HepG2 (cell line): ENCODE measurements around the gene TNP2. TPM values are rescaled to one million over a fixed set of nuclear protein-coding genes. Genes with fewer than 3 reads are reported as not detected.

Source experiments
- BCLAF1 ChIP-seq: fragments of 450-650 bp; IDR thresholded peaks from 2 replicates; pipeline ENCODE4 v1.6.1; 2017; ENCODE audit warnings: mild to moderate bottlenecking
- GRHL1 ChIP-seq: sonication (generic); formaldehyde crosslinking; conservative IDR thresholded peaks from 2 replicates; pipeline ENCODE4 v1.8.0; 2022; ENCODE audit warnings: missing genetic modification reagents
- HNRNPUL1 ChIP-seq: fragments of 200-400 bp; formaldehyde crosslinking; IDR thresholded peaks from 2 replicates; pipeline ENCODE4 v1.6.1; 2017; ENCODE audit warnings: low read depth, mild to moderate bottlenecking, low read length, moderate library complexity
- HOXA7 ChIP-seq: sonication (generic); formaldehyde crosslinking; IDR thresholded peaks from 2 replicates; pipeline ENCODE4 v1.8.1; 2022; ENCODE audit warnings: mild to moderate bottlenecking, missing genetic modification reagents, moderate library complexity
- MXD4 ChIP-seq: IDR thresholded peaks from 2 replicates; pipeline ENCODE4 v1.6.1; 2016; ENCODE audit warnings: mild to moderate bottlenecking, missing biosample characterization, missing genetic modification reagents
- ONECUT2 ChIP-seq: sonication (generic); formaldehyde crosslinking; IDR thresholded peaks from 2 replicates; pipeline ENCODE4 v1.4.0; 2020; ENCODE audit warnings: missing genetic modification reagents
- RELA ChIP-seq: sonication (generic); formaldehyde crosslinking; IDR thresholded peaks from 2 replicates; pipeline ENCODE4 v1.4.0; 2020; ENCODE audit warnings: missing genetic modification reagents
- THRA ChIP-seq: sonication (generic); formaldehyde crosslinking; IDR thresholded peaks from 2 replicates; pipeline ENCODE4 v1.4.0; 2020; ENCODE audit warnings: missing genetic modification reagents, borderline replicate concordance
- ZNF512 ChIP-seq: sonication (generic); formaldehyde crosslinking; IDR thresholded peaks from 2 replicates; pipeline ENCODE4 v1.4.0; 2020; ENCODE audit warnings: mild to moderate bottlenecking, missing genetic modification reagents
- ZNF569 ChIP-seq: sonication (generic); formaldehyde crosslinking; IDR thresholded peaks from 2 replicates; pipeline ENCODE4 v1.5.0; 2020; ENCODE audit warnings: mild to moderate bottlenecking, missing genetic modification reagents, moderate library complexity, borderline replicate concordance
- ZNF616 ChIP-seq: sonication (generic); formaldehyde crosslinking; IDR thresholded peaks from 2 replicates; pipeline ENCODE4 v1.5.0; 2020; ENCODE audit warnings: low read depth, mild to moderate bottlenecking, missing genetic modification reagents
- ZNF709 ChIP-seq: sonication (generic); formaldehyde crosslinking; IDR thresholded peaks from 2 replicates; pipeline ENCODE4 v1.5.0; 2020; ENCODE audit warnings: mild to moderate bottlenecking, missing genetic modification reagents
- polyA plus RNA-seq, 8 experiments: library from polyadenylated mRNA; depleted of rRNA in 3 of 8; stranded (reverse) in 7 of 8; unstranded in 1 of 8; fragments of >200 nt; fragmentation: Illumina TruSeq in 4 of 8; extraction: Trizol in 4 of 8; gene quantifications; 2 replicates each; pipeline versions ENCODE4 v1.2.1 to v1.2.3, GENCODE V29; 2011 to 2016; ENCODE audit warnings: low read depth in 4 of 8, missing spikeins in 1 of 8, mixed read lengths in 1 of 8; ENCODE audit not compliant: insufficient read depth in 1 of 8
- total RNA-seq, 5 experiments: library from RNA; depleted of rRNA; stranded (reverse); fragments of >200 nt; fragmentation: Illumina TruSeq; extraction: Trizol; gene quantifications; 2 replicates each; pipeline ENCODE4 v1.2.3, GENCODE V29; 2016; ENCODE audit warnings: low read depth in 1 of 5
- TF ChIP-seq, protein P1 (sequence below): sonication (generic); formaldehyde crosslinking; IDR thresholded peaks from 2 replicates; pipeline ENCODE4 v1.5.0; 2020; ENCODE audit warnings: mild to moderate bottlenecking, missing genetic modification reagents, borderline replicate concordance
- TF ChIP-seq, protein P2 (sequence below): fragments of 450-650 bp; IDR thresholded peaks from 2 replicates; pipeline ENCODE4 v1.6.1; 2016
- TF ChIP-seq, protein P3 (sequence below): sonication (generic); formaldehyde crosslinking; IDR thresholded peaks from 2 replicates; pipeline ENCODE4 v1.4.0; 2020; ENCODE audit warnings: mild to moderate bottlenecking, missing genetic modification reagents

TNP2 gene
- total and polyA plus RNA-seq, 2 of the 13 experiments (the other 11 are each of a cell fraction or from before 2014, with no cell fraction given), result not detected

DNA sequence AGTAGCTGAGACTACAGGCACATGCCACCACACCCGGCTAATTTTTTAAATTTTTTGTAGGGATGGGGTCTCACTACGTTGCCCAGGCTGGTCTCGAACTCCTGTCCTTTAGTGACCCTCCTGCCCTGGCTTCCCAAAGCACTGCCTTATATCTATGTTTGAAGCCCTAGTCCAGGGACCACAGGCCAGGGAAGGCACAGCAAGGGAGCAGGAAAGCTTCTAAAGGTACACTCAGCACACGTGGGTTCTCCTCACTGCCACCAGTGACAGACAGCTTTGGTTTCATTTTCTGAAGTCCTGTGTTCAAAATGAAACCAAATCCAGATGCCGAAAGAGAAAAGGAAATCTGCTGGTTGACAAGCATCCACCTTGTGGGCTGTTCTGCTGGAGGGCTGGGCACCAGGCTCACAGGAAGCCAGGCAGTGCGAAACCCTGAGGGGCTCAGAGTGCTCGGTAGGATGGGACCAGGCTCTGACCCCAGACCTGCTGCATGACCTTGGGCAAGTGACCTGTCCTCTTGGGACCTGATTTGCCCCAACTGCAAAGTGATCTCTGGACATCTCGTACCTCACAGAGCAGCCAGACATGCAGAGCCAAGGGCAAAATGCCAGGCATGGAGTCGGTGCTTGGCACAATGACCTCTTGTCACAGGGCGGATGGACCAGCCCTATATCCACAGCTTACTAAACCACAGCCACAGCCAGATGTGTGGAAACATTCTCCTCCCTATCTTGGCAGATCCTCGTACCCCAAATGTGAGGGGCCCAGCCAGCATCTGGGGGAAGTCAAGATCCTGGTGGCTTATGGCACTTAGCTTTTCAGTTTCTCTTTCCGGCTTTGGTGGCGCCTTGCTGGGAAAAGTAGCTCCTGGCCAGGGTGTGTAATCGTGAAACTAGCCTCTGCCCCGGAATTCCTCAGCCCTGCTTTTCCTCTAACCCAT lies 10.3 kb downstream of the TNP2 start (continued):
- no peak for TF ChIP-seq GRHL1 (CRISPR knock-in tag)
- TF ChIP-seq BCLAF1, result no peak
- TF ChIP-seq, protein P1, sequence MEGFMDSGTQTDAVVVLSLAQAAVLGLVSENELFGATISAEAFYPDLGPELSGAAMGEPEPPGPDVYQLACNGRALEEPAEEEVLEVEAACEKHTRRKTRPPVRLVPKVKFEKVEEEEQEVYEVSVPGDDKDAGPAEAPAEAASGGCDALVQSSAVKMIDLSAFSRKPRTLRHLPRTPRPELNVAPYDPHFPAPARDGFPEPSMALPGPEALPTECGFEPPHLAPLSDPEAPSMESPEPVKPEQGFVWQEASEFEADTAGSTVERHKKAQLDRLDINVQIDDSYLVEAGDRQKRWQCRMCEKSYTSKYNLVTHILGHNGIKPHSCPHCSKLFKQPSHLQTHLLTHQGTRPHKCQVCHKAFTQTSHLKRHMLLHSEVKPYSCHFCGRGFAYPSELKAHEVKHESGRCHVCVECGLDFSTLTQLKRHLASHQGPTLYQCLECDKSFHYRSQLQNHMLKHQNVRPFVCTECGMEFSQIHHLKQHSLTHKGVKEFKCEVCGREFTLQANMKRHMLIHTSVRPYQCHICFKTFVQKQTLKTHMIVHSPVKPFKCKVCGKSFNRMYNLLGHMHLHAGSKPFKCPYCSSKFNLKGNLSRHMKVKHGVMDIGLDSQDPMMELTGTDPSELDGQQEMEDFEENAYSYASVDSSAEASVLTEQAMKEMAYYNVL (CRISPR knock-in tag), result peak; percentile 46; the same call in 1 of the 2 replicates
- TF ChIP-seq HNRNPUL1, result no peak
- TF ChIP-seq, protein P2, sequence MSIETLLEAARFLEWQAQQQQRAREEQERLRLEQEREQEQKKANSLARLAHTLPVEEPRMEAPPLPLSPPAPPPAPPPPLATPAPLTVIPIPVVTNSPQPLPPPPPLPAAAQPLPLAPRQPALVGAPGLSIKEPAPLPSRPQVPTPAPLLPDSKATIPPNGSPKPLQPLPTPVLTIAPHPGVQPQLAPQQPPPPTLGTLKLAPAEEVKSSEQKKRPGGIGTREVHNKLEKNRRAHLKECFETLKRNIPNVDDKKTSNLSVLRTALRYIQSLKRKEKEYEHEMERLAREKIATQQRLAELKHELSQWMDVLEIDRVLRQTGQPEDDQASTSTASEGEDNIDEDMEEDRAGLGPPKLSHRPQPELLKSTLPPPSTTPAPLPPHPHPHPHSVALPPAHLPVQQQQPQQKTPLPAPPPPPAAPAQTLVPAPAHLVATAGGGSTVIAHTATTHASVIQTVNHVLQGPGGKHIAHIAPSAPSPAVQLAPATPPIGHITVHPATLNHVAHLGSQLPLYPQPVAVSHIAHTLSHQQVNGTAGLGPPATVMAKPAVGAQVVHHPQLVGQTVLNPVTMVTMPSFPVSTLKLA, result peak; percentile 69
- peak; percentile 39; the same call in 1 of the 2 replicates for TF ChIP-seq ZNF709 (CRISPR knock-in tag)
- no peak for TF ChIP-seq ZNF569 (CRISPR knock-in tag)
- 0 out of 2 replicates have a peak, but pooled peaks have one; percentile 28 for TF ChIP-seq MXD4 (CRISPR knock-in tag)
- TF ChIP-seq HOXA7, result no peak
- TF ChIP-seq ZNF512 (CRISPR knock-in tag), result no peak; the same call in 1 of the 2 replicates
- TF ChIP-seq THRA (CRISPR knock-in tag), result peak; percentile 95; the same call in 1 of the 2 replicates
- no peak for TF ChIP-seq RELA (CRISPR knock-in tag)
- no peak for TF ChIP-seq ONECUT2
- TF ChIP-seq ZNF616, result peak; percentile 36; the same call in 1 of the 2 replicates
- TF ChIP-seq, protein P3, sequence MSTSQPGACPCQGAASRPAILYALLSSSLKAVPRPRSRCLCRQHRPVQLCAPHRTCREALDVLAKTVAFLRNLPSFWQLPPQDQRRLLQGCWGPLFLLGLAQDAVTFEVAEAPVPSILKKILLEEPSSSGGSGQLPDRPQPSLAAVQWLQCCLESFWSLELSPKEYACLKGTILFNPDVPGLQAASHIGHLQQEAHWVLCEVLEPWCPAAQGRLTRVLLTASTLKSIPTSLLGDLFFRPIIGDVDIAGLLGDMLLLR (CRISPR knock-in tag), result no peak
